Measurements from ENCODE around the gene HGF.

DNA sequence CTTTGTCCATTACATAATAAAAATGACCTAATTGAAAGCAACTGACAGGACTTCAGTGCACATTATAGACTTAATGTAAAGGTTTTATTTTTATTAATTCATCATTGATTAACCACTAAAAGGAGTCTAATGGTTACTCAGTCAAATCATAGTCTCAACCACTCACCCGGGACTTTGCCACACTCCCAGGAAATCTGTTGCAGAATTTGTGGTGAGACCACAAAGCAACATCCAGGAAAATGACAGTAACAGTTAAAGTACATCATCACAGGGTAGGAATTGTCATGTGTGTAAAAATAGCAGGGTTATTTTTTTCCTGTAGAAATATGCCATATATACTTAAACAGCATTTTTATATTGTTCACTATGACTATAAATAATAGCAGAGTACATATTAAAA is 6.3 kb upstream of the HGF start:
- TF ChIP-seq, protein P1, sequence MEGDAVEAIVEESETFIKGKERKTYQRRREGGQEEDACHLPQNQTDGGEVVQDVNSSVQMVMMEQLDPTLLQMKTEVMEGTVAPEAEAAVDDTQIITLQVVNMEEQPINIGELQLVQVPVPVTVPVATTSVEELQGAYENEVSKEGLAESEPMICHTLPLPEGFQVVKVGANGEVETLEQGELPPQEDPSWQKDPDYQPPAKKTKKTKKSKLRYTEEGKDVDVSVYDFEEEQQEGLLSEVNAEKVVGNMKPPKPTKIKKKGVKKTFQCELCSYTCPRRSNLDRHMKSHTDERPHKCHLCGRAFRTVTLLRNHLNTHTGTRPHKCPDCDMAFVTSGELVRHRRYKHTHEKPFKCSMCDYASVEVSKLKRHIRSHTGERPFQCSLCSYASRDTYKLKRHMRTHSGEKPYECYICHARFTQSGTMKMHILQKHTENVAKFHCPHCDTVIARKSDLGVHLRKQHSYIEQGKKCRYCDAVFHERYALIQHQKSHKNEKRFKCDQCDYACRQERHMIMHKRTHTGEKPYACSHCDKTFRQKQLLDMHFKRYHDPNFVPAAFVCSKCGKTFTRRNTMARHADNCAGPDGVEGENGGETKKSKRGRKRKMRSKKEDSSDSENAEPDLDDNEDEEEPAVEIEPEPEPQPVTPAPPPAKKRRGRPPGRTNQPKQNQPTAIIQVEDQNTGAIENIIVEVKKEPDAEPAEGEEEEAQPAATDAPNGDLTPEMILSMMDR (conservative IDR thresholded peaks at IDR 0.05; ENCODE audit: low read length) = no peak
- TF ChIP-seq EZH2phosphoT487 (IDR thresholded peaks at IDR 0.05; ENCODE audit: borderline replicate concordance, low read depth, low read length) = no peak
